ENCODE results near the gene DIAPH1. TPM values are rescaled to one million over a fixed set of nuclear protein-coding genes. Genes with fewer than 3 reads are reported as not detected.

DIAPH1 gene
- total RNA-seq, 1 donor from 2014 or later = 136 TPM

DNA sequence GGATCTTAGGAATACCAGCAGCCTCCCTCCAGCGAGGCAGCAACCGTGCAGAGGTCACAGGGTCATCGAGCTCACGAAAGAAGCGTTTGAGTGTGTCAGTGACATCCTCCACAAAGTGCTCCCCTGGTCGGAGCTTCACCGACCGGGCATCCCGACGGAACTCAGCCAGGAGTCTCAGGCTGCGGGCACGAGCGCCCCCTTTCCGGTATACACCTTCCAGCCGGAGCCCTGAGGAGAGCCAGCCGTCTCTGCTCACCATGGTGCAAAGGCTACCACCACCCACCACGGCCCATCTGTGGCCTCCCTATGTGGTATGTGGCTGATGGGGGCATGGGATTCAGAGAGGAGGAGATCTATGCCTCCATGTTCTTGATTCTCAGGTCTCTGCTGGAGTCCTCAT is 43.2 kb upstream of the DIAPH1 start:
- H3K4me3 Mint-ChIP-seq = no peak overlapping the region
- no peaks in the 10 kb centered on the region for H3K9me3 Mint-ChIP-seq
- peaks cover 4% of the 10 kb centered on the region for H3K4me1 Mint-ChIP-seq

GRCh38 chr5:141657937-141658545 is 39.2 kb upstream of the DIAPH1 start:
- CTCF ChIA-PET = no interaction called here
- Mint-ChIP-seq H3K4me3 (no peak overlapping the region), H3K36me3 (ENCODE audit: low read depth) (no peaks in the 10 kb centered on the region), H3K4me1 (no peaks in the 10 kb centered on the region), H3K27ac (no peak overlapping the region), H3K27me3 (peaks cover 6% of the 10 kb centered on the region), H3K9me3 (no peaks in the 10 kb centered on the region)
- TF ChIP-seq CTCF (IDR thresholded peaks at IDR 0.05) = no peak
- POLR2A ChIA-PET = no interaction called here
- intact Hi-C loops (cut with micrococcal nuclease) = no loop called here
- peak; percentile 25 for ATAC-seq (ENCODE audit: low read depth)
- no peak for DNase-seq

More for the DNA sequence above, 43.2 kb upstream of the DIAPH1 start:
- ChIA-PET CTCF (interaction anchor here (0.8 to 2.2 kb wide), 2 partner anchors 220 to 299 kb away, joined by 3 to 7 read pairs; no protein-coding TSS in a partner anchor), POLR2A (no interaction called here)
- intact Hi-C loops (cut with micrococcal nuclease) = no loop called here
- TF ChIP-seq CTCF (IDR thresholded peaks at IDR 0.05) = no peak
- ATAC-seq (ENCODE audit: low read depth) = no peak
- DNase-seq = no peak
- Mint-ChIP-seq H3K36me3 (ENCODE audit: low read depth) (no peaks in the 10 kb centered on the region), H3K27ac (no peak overlapping the region), H3K27me3 (peaks cover 3% of the 10 kb centered on the region)

DNA sequence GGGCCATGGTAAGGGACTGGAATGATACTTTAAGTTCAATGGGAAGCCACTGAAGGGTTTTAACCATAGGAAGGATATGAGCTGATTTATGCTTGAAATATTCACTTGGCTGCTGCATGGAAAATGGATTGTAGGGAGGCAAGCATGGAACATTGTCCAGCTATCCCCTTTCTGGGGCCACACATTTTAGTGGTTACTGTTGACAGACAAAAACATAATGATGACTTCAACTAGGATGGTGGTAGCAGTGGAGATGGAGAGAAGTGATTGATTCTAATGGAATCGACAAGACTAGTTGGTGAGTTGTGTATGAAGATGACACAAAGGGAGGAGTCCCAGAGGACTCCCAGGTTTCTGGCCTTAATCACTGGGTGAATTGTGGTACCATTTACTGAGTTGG is 38.6 kb upstream of the DIAPH1 start:
- Mint-ChIP-seq H3K36me3 (ENCODE audit: low read depth) (no peaks in the 10 kb centered on the region), H3K4me1 (no peaks in the 10 kb centered on the region), H3K27me3 (peaks cover 6% of the 10 kb centered on the region), H3K4me3 (no peak overlapping the region), H3K27ac (no peak overlapping the region), H3K9me3 (no peaks in the 10 kb centered on the region)
- POLR2A ChIA-PET = no interaction called here
- intact Hi-C loops (cut with micrococcal nuclease) = no loop called here
- DNase-seq (no peak), ATAC-seq (ENCODE audit: low read depth) (no peak)
- TF ChIP-seq CTCF (IDR thresholded peaks at IDR 0.05) = no peak
- CTCF ChIA-PET = no interaction called here

DNA sequence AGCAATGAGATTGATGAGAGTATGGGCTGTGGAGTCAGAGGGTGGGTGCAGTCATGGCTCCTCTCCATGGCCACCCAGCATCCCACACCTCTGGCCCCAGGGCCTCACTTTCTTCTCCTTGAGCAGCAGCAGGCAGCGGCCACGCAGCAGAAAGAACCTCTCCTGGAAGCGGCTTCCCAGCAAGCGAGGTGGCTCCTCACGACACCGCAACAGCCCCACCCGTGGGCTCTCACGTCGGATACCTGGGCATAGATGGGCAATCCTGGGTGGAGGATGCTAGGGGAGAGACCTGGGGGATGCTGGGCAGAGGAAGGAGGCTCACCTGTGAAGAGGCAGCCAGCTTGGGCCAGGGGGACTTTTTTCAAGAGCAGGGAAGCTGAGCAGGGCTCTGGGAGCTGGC is 37.6 kb upstream of the DIAPH1 start:
- intact Hi-C loops (cut with micrococcal nuclease) = no loop called here
- TF ChIP-seq CTCF (IDR thresholded peaks at IDR 0.05) = no peak
- ChIA-PET CTCF (no interaction called here), POLR2A (no interaction called here)
- Mint-ChIP-seq H3K9me3 (no peaks in the 10 kb centered on the region), H3K4me1 (peaks cover 9% of the 10 kb centered on the region), H3K4me3 (no peak overlapping the region), H3K36me3 (ENCODE audit: low read depth) (no peaks in the 10 kb centered on the region), H3K27ac (no peak overlapping the region), H3K27me3 (peaks cover 6% of the 10 kb centered on the region)
- ATAC-seq (ENCODE audit: low read depth) (no peak), DNase-seq (no peak)

GRCh38 chr5:141655020-141655419 is 36.2 kb upstream of the DIAPH1 start:
- ATAC-seq (ENCODE audit: low read depth) (no peak), DNase-seq (no peak)
- intact Hi-C loops (cut with micrococcal nuclease) = no loop called here
- ChIA-PET CTCF (no interaction called here), POLR2A (no interaction called here)
- no peak overlapping the region for H3K4me3 Mint-ChIP-seq
- H3K9me3 Mint-ChIP-seq = no peaks in the 10 kb centered on the region
- no peak for TF ChIP-seq CTCF (IDR thresholded peaks at IDR 0.05)
- H3K27ac Mint-ChIP-seq = no peak overlapping the region
- peaks cover 6% of the 10 kb centered on the region for H3K27me3 Mint-ChIP-seq
- H3K4me1 Mint-ChIP-seq = peaks cover 19% of the 10 kb centered on the region
- H3K36me3 Mint-ChIP-seq (ENCODE audit: low read depth) = peaks cover 2% of the 10 kb centered on the region

Data from activated B cell treated with CpG ODN at 0.5 μM for 24 hours (primary cell).